GM08714 (cell line): ENCODE measurements around the gene ARFGAP1.
A peak's percentile ranks its signal among the peaks of the same experiment; 100 is the strongest.

Experiments
- H3K4me3 ChIP-seq: fragments of 200-500 bp; sonication (Bioruptor generic); 2 replicates; pipeline ENCODE4 v1.5.1; 2014; ENCODE audit warnings: mild to moderate bottlenecking, low read length, inconsistent platforms
- ZNF274 ChIP-seq: IDR thresholded peaks from 2 replicates; pipeline ENCODE4 v1.6.1; 2012; ENCODE audit warnings: mild to moderate bottlenecking, low read depth, low read length

ARFGAP1 gene

DNA sequence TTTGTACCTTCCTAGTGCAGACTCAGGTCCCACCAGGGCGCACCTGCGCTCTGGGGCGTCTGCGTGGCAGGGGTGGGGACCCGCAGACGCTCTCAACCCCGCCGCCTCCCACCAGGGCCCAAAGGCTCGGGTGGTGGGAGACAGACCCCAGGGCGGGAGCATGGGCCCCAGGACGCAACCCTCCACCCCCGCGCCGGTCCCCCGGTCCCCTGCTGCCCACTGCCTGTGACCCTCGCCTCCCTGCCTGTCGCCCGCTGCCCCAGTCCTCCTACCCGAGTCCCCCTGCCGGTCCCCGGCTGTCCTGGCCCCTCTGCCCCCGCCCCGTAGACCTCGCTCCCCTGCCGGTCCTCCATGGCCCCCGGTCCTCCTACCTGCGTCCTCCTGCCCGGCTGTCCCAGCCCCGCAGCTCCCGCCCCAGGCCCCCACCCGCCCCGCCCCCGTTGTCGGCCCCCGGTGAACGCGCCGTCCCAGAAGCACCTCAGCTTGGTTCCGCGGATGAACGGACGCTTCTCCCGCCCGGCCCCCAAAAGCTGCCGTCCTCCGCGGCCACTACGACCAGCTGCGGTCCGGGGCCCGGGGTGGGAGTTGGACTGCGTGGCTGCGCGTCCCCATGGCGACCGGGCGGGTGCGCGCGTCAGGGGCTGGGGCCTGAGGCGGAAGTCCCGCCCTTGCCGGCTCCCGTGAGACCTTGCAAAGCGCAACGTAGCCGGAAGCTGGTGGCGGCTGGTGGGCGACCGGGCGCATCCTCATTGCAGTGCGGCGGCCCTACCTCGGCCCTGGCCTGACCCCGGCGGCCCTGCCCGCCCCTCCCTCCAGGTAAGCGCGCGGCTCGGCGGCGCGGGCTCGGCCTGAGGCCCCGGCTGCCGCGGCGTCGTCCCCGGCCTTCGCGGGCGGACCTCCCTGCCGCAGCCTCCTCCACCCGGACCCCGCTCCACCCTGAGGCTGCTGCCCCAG lies at the start of gene ARFGAP1:
Gene ARFGAP1 (plus strand): TSS at position 709 of the 954 bp plus-strand sequence. CDS start 2,768 bp downstream, outside the sequence.
- no peak for TF ChIP-seq ZNF274
- peak within 1 kb of the TSS; percentile 97 for H3K4me3 ChIP-seq

DNA sequence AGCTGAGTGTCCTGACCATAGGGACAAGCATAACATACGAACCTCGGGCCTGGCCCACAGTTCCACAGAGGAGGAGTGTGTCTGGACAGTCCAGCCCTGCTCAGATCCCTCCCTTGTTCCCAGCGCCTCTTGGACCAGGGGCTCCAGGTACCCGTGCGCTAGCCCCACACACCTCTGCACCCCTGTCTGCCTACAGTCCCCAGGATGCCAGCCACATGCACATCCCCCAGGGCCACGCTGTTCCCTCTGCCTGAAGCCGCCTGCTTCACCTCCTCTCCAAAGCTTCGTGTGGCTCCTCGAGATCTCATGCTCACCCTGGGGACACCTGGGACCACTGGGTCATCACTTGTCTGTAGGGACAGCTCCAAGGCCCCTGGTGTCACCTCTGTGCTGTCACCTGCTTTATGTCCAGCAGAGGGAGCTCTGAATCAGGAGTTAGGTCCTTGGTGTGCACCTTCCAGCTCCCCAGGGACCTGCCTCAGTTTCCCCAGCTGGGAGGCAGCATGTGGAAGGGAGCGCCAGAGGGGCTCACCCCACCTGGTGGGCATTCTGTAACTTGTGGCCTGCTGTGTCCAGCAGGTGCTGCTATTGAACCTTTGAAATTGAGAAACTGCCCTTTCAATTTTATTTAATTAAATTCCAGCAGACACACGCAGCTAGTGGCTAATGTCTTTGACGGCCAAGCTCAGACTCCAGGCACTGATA lies 49.3 kb upstream of the ARFGAP1 start:
- no peak overlapping the region for H3K4me3 ChIP-seq
- no peak for TF ChIP-seq ZNF274

DNA sequence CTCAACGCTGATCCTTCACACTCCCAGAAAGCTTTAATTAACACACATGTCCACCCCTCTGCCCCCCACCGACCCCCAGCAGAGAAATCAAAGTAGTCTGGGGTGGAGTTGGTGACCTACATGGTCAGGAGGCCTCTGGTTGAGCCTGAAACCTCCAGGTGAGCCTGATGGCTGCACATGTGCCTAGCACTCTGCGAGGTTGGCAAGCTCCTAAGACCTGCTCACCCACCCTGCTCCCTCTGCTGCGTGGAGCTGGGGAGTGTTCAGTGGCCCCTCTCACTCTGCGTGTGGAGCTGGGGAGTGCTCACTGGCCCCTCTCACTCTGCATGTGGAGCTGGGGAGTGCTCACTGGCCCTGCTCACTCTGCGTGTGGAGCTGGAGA lies 48.8 kb upstream of the ARFGAP1 start:
- no peak for TF ChIP-seq ZNF274
- H3K4me3 ChIP-seq: no peak overlapping the region

DNA sequence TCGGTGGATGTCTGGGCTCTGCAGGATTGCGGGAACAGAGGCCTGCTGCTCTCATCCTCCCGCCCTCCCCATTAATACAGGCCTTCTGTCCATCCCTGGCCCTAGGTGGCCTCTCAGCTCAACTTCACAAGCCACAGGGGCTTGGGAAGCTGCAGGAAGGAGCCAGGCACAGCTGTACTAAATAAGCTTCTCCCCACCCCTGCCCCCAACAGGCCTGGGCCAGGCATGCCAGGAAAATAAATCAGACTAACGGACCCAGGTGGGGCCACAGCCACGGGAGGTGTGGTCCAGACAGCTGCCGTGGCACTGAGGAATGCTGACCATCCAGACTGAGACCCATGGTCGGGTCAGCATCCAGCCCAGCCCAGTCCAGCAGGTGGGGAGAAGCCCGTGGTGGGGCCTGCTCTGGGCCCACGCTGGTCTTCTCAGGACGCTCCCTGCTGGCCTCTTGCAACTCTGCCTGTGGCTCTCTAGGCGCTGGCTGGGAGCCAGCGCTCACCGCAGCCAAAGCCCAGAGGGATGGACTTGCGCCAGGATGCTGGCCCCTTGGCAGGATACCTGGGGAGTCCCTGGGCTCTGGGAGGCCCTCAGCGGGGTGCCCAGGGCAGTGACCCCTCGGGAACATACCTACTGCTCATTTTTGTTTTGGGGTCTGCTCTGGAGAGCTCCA lies 48.1 kb upstream of the ARFGAP1 start:
- no peak overlapping the region for H3K4me3 ChIP-seq
- TF ChIP-seq ZNF274: no peak

DNA sequence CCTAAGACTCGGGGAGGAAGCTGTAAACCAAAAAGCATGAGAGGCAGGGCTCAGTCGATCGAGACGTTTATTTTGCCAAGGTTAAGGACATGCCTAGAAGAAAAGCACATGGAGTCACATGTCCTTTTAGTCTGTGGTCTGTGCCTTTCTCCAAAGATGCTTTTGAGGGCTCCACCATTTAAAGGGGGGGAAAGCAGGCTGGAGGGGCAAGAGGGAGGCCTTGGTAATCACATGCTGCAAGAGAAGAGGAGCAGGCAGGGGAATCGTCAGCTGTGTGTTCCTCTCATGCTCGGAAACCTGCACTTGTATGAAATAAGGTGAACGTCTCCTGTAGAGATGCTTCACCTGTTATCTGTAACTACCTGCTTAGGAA lies 47.5 kb upstream of the ARFGAP1 start:
- no peak overlapping the region for H3K4me3 ChIP-seq
- no peak for TF ChIP-seq ZNF274

DNA sequence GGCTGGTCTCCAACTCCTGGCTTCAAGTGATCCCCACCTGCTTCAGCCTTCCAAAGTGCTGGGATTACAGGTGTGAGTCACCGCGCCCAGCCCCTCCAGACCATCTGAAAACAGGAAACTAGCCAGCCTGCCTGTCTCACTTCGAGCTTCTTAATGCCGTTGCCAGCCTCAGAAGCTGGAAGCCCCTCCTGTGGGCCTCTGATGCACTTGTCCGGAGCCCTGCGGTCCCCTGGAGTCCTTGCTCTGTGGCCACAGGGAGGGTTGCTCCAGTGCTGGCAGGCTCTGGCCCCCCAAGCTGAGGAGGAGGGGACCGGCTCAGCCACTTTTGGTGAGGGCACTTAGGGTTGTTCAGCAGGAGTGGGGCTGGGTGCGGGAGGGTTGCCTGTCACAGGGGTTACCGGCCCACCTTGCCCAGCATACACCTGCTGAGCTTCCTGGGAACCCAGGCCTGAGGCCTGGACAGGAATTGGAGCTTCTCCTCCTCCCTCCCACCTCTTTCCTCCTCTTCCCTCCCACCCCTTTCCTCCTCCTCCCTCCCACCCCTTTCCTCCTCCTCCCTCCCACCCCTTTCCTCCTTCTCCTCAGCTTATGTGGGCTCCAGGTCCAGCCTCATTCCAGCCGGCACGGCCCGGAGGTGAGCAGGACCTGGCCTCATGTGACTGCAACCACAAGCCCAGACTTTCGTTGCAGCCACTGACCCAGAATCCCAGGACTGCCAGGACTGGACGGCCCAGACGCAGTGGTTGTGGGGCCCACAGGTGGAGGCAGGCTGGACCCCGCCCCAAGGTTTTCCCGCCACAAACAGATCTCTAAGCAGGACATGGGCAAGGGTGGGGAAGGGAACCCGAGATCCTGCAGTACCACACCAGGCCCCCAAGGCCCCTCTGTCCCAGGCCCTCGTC lies 46.3 kb upstream of the ARFGAP1 start:
- TF ChIP-seq ZNF274: no peak

DNA sequence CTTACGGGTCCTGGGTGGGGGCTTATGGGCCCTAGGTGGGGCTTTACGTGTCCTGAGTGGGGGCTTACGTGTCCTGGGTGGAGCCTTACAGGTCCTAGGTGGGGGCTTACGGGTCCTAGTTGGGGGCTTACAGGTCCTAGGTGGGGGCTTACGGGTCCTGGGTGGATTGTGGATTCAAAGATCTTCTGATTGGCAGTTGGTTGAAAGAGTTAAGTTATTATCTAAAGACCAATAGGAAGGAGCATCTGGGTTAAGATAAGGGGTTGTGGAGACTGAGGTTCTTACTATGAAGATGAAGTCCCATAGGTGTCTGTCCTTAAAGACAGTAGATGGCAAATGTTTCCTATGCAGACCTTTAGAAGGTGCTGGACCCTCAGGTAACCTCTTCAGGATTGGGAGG lies 45.4 kb upstream of the ARFGAP1 start:
- no peak for TF ChIP-seq ZNF274
- no peak overlapping the region for H3K4me3 ChIP-seq

More for the DNA sequence above, 46.3 kb upstream of the ARFGAP1 start:
- no peak overlapping the region for H3K4me3 ChIP-seq

DNA sequence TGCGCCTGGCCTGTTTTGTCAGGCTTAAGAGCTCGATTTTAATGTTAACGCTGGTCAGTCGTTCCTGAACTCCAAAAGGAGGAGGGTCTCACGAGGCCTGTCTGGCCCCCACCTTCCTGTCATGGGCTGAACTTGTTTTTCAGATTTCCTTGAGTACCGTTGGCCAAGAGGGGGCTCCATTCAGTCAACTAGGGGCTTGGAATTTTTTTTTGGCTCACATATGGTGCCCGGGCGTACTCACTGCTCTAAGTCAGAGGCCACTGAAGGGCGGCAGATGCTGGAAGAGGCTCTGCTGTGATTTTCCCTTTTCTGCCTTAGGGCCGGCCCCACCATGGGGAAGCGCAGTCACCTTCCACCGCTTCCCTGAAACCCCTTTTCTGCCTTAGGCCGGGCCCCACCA lies 43.8 kb upstream of the ARFGAP1 start:
- no peak for TF ChIP-seq ZNF274
- H3K4me3 ChIP-seq: no peak overlapping the region

DNA sequence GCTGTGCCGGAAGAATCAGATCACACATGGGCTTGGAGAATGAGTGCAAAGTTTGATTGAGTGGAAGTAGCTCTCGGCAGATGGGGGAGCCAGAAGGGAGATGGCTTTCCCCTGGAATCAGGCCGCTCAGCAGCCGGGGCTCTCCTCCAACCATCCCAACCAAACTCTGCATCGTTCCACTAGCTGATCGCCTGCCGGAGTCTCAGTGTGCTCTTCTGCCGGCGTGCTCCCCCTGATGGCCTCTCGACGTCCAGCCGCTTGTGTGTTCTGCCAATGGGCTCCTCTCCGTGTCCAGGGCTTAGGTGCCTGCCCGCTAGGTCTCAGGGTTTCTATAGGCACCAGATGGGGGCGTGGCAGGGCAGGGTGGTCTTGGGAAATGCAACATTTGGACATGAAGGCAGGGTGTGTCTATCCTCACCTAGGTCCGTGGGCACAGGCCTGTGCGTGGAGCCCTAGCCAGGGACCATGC lies 41.8 kb upstream of the ARFGAP1 start:
- H3K4me3 ChIP-seq: no peak overlapping the region
- TF ChIP-seq ZNF274: no peak

DNA sequence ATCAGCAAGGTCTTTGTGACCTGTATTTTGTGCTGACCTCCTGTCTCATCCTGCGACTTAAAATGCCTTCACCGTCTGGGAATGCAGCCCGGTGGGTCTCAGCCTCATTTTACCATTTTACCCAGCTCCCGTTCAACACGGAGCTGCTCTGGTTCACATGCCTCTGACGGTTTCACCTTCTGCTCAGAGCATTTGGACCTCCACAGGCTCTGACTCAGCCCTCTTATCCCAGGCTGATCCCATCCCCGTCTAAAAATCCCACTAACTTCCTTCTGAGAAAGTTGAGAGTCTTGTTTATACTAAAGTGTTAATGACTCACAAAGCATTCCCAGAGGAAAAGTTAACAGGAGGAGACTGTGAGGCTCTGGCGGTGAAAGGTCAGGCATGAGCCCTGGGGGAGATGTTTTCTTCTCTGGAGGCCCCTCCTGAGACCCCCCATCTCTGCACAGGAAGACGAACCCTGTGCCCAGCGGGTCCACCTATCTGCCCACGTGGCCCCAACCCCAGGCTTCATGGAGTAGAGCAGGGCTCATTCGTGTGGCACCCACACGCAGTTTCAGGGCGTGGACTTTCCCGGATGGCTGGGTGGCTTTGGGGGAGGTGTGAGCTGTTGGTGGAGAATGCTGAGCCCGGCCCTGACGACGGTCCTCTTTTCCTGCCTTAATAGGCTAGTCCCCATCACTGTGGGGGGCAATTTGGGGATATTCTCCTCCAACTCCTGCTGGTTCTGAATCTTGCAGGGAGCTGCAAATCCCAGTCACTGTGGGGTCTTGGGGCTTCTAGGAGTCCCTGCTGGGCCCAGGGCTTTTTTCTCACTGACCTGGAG lies 40.2 kb upstream of the ARFGAP1 start:
- TF ChIP-seq ZNF274: no peak
- no peak overlapping the region for H3K4me3 ChIP-seq

DNA sequence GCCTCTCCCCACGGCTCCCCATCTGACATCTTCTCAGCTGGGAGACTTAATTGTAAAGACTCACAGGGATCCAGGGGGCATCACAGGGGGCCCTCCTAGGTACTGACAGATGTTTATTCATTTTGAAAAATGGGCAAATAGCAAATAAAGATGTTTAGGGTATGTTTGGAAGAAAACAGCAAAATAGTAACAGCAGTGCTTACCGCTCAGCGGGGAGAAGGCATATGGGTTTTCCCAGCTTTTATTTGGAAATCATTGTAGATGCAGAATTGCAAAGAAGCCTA lies 39.6 kb upstream of the ARFGAP1 start:
- H3K4me3 ChIP-seq: no peak overlapping the region
- no peak for TF ChIP-seq ZNF274

DNA sequence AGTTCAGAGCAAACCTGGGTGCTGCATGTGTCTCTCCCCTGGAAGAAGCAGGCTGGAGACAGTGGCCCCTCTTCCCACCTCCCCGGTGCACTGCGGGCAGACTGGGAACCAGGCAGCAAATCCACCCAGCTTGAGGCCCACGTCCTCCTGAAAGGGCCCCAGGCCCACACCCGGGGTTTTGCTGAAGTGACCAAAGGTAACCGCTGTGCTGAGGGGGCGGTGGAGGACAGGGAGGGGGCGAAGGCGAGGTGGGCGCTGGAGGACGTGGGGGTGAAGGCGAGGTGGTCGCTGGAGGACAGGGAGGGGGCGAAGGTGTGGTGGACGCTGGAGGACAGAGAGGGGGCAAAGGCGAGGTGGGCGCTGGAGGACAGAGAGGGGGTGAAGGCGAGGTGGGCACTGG lies 38.7 kb upstream of the ARFGAP1 start:
- no peak for TF ChIP-seq ZNF274
- no peak overlapping the region for H3K4me3 ChIP-seq
